Hypothalamus (tissue), 51 donors: Measurements from ENCODE around the gene SYT2.
"Not testable (repeated sequence)": the region's sequence is repeated elsewhere in the genome, so short reads cannot be mapped to it uniquely, and the experiment has no call there.

Source experiments
- DNase-seq, 51 donors: peaks; one replicate each; lab custom pipeline; 2025; lab: John Stamatoyannopoulos, UW

Gene SYT2

GRCh38 chr1:202710070-202711045 lies at the start of gene SYT2:
Gene SYT2 (minus strand): TSS chr1:202710454. CDS start chr1:202605772, 104,682 bp downstream.
- peak in 16 of 51 donors; percentile 5 to 45 (median 12) for DNase-seq

- DNase-seq = no peak
Measured at GRCh38 chr1:202756391-202756790, 46.1 kb upstream of the SYT2 start.

- no peak for DNase-seq
Measured at GRCh38 chr1:202754293-202754692, 44.0 kb upstream of the SYT2 start.

GRCh38 chr1:202752774-202753173 lies 42.5 kb upstream of the SYT2 start:
- DNase-seq = no peak

GRCh38 chr1:202750761-202751160 lies 40.5 kb upstream of the SYT2 start:
- DNase-seq = no peak

- no peak for DNase-seq
Measured at GRCh38 chr1:202750024-202750423, 39.8 kb upstream of the SYT2 start.

GRCh38 chr1:202745323-202745888 lies 35.2 kb upstream of the SYT2 start:
- no peak for DNase-seq

GRCh38 chr1:202744770-202745169 lies 34.5 kb upstream of the SYT2 start:
- DNase-seq = not testable (repeated sequence)

GRCh38 chr1:202742496-202742895 lies 32.2 kb upstream of the SYT2 start:
- DNase-seq = no peak

- DNase-seq = no peak
Measured at GRCh38 chr1:202733251-202733650, 23.0 kb upstream of the SYT2 start.

- no peak for DNase-seq
Measured at GRCh38 chr1:202728951-202729350, 18.7 kb upstream of the SYT2 start.

GRCh38 chr1:202725526-202725925 lies 15.3 kb upstream of the SYT2 start:
- DNase-seq = no peak

- no peak for DNase-seq
Measured at GRCh38 chr1:202723708-202724107, 13.5 kb upstream of the SYT2 start.

- DNase-seq = not testable (repeated sequence)
Measured at GRCh38 chr1:202723046-202723445, 12.8 kb upstream of the SYT2 start.

- DNase-seq = no peak
Measured at GRCh38 chr1:202716654-202717053, 6.4 kb upstream of the SYT2 start.

- DNase-seq = not testable (repeated sequence)
Measured at GRCh38 chr1:202714202-202714601, 3.9 kb upstream of the SYT2 start.

- no peak for DNase-seq
Measured at GRCh38 chr1:202713110-202713509, 2.9 kb upstream of the SYT2 start.

- DNase-seq = no peak
Measured at GRCh38 chr1:202711949-202712635, 1.8 kb upstream of the SYT2 start.

GRCh38 chr1:202709276-202710041 lies 795 bp downstream of the SYT2 start:
- DNase-seq = no peak

GRCh38 chr1:202708456-202709275 lies 1.6 kb downstream of the SYT2 start:
- no peak for DNase-seq
